Ishikawa (cell line): Measurements from ENCODE around the gene CD27.

Experiments
- CEBPB ChIP-seq: IDR thresholded peaks from 2 replicates; pipeline ENCODE4 v1.6.1; 2012
- CREB1 ChIP-seq: IDR thresholded peaks from 2 replicates; pipeline ENCODE4 v1.6.1; 2012; ENCODE audit warnings: low read depth
- EGR1 ChIP-seq: IDR thresholded peaks from 2 replicates; pipeline ENCODE4 v1.6.1; 2012
- EP300 ChIP-seq: IDR thresholded peaks from 2 replicates; pipeline ENCODE4 v1.6.1; 2012; ENCODE audit warnings: borderline replicate concordance
- FOXM1 ChIP-seq: IDR thresholded peaks from 2 replicates; pipeline ENCODE4 v1.6.1; 2012; ENCODE audit warnings: low read depth, borderline replicate concordance
- NFIC ChIP-seq: IDR thresholded peaks from 2 replicates; pipeline ENCODE4 v1.6.1; 2012
- RAD21 ChIP-seq: IDR thresholded peaks from 2 replicates; pipeline ENCODE4 v1.6.1; 2012; ENCODE audit warnings: low read depth
- TAF1 ChIP-seq: IDR thresholded peaks from 2 replicates; pipeline ENCODE4 v1.6.1; 2012; ENCODE audit warnings: low read depth, mild to moderate bottlenecking
- TCF12 ChIP-seq: IDR thresholded peaks from 2 replicates; pipeline ENCODE4 v1.6.1; 2012; ENCODE audit warnings: low read depth
- TEAD4 ChIP-seq: IDR thresholded peaks from 2 replicates; pipeline ENCODE4 v1.6.1; 2012
- YY1 ChIP-seq: IDR thresholded peaks from 2 replicates; pipeline ENCODE4 v1.6.1; 2012; ENCODE audit warnings: low read depth
- ZBTB7A ChIP-seq: IDR thresholded peaks from 2 replicates; pipeline ENCODE4 v1.6.1; 2012; ENCODE audit warnings: low read depth
- TF ChIP-seq, protein P1 (sequence below): IDR thresholded peaks from 2 replicates; pipeline ENCODE4 v1.6.1; 2012; ENCODE audit warnings: low read depth, mild to moderate bottlenecking
- TF ChIP-seq, protein P2 (sequence below): IDR thresholded peaks from 2 replicates; pipeline ENCODE4 v1.6.1; 2012
- TF ChIP-seq, protein P3 (sequence below): IDR thresholded peaks from 2 replicates; pipeline ENCODE4 v1.6.1; 2012

Gene CD27

DNA sequence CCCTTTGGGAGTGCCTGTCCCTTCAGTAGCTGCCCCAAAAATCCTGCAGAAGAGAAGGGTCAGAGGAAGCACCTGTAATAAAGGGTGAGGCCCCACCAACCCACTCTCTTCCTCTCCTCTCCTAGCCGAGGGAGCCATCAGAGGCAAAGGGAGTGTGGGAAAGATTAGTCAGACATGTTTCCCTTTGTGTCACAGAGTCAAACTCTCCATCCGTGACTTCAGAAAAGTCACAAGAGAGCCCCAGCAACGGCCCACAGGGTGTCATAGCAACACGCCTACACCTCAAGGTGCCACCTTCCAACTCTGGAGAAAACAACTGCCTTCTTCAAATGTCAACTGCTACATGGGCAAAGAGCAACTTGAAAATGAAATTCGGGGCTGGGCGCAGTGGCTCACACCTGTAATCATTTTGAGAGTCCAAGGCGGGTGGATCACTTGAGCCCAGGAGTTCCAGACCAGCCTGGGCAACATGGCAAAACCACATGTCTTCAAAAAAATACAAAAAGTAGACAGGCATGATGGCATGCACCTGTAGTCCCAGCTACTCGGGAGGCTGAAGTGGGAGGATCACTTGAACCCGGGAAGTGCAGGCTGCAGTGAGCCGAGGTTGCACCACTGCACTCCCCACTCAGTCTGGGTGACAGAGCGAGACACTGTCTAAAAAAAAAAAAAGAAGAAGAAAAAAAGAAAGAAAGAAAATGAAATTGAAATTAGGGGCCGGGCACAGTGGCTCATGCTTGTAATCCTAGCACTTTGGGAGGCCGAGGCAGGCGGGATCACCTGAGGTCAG lies 17.7 kb upstream of the CD27 start:
- TF ChIP-seq, protein P1, sequence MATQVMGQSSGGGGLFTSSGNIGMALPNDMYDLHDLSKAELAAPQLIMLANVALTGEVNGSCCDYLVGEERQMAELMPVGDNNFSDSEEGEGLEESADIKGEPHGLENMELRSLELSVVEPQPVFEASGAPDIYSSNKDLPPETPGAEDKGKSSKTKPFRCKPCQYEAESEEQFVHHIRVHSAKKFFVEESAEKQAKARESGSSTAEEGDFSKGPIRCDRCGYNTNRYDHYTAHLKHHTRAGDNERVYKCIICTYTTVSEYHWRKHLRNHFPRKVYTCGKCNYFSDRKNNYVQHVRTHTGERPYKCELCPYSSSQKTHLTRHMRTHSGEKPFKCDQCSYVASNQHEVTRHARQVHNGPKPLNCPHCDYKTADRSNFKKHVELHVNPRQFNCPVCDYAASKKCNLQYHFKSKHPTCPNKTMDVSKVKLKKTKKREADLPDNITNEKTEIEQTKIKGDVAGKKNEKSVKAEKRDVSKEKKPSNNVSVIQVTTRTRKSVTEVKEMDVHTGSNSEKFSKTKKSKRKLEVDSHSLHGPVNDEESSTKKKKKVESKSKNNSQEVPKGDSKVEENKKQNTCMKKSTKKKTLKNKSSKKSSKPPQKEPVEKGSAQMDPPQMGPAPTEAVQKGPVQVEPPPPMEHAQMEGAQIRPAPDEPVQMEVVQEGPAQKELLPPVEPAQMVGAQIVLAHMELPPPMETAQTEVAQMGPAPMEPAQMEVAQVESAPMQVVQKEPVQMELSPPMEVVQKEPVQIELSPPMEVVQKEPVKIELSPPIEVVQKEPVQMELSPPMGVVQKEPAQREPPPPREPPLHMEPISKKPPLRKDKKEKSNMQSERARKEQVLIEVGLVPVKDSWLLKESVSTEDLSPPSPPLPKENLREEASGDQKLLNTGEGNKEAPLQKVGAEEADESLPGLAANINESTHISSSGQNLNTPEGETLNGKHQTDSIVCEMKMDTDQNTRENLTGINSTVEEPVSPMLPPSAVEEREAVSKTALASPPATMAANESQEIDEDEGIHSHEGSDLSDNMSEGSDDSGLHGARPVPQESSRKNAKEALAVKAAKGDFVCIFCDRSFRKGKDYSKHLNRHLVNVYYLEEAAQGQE: no peak
- TF ChIP-seq FOXM1: no peak
- TF ChIP-seq CEBPB: no peak
- no peak for TF ChIP-seq RAD21
- no peak for TF ChIP-seq YY1
- TF ChIP-seq TCF12: 0 out of 2 replicates have a peak, but pooled peaks have one; percentile 32
- peak; percentile 94 for TF ChIP-seq EGR1

DNA sequence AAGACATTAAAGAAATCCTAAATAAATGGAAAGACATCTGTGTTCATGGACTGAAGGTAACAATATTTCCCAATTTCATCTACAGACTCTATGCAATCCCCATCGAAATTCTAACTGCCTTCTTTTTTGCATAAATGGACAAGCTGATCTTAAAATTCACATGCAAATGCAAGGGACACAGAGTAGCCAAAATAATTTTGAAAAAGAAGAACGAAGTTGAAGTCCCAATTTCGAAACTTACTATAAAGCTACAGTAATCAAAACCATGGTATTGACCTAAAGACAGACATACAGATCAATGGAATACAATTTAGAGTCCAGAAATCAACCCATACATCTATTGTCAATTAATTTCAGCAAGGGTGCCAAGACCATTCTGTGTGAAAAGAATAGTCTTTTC lies 16.4 kb upstream of the CD27 start:
- TF ChIP-seq CREB1 (no peak), CEBPB (no peak), TCF12 (no peak), TEAD4 (no peak), YY1 (no peak), RAD21 (no peak), EP300 (no peak), NFIC (no peak)
- TF ChIP-seq, protein P1: no peak
- TF ChIP-seq, protein P2, sequence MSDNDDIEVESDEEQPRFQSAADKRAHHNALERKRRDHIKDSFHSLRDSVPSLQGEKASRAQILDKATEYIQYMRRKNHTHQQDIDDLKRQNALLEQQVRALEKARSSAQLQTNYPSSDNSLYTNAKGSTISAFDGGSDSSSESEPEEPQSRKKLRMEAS: no peak
- TF ChIP-seq, protein P3, sequence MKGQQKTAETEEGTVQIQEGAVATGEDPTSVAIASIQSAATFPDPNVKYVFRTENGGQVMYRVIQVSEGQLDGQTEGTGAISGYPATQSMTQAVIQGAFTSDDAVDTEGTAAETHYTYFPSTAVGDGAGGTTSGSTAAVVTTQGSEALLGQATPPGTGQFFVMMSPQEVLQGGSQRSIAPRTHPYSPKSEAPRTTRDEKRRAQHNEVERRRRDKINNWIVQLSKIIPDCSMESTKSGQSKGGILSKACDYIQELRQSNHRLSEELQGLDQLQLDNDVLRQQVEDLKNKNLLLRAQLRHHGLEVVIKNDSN: no peak

DNA sequence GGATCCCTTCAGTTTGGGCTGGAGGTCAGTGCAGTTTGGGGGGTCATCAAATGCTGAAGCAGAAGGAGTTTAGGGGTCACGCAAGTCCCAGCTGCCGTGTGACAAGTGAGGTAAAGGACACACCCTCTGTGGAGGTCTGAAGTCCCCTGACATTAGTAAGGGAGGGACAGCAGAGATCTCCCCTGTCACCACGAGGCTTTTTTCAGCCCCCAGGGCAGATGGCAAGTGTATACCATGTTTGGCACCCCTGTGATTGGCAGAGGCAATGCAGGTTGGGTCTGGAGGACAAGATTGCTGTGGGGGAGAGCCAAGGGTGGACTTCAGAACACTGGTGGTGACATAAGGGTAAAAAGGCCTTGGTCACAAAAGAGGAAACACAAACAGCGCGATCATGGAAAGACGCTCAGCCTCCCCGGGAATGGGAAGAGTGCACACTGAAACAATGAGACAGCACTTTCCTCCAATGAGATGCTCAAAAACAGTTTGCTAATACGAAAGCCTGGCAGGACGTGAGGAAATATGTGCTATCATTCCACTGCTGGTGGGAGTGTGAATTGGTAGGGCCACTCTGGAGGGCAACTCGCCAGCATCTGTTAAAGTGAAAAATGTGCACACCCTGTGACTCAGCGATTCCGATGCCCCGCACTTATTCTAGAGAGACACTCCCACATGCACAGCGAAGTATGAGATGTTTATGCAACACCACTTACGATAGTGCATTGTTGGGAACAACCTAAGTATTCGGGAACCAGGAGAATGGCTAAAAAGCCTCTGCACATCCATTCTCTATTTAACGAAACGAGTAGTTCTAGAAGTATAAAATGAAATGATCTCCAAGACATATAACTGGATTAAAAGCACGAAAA lies 14.4 kb upstream of the CD27 start:
- TF ChIP-seq TAF1: no peak
- TF ChIP-seq, protein P2: peak; percentile 82
- TF ChIP-seq TEAD4: peak; percentile 86
- TF ChIP-seq CEBPB: peak; percentile 94
- no peak for TF ChIP-seq YY1
- TF ChIP-seq FOXM1: peak; percentile 71; the same call in 1 of the 2 replicates
- TF ChIP-seq, protein P3: peak; percentile 15; the same call in 1 of the 2 replicates
- TF ChIP-seq NFIC: peak; percentile 87
- 0 out of 2 replicates have a peak, but pooled peaks have one; percentile 58 for TF ChIP-seq EGR1
- TF ChIP-seq, protein P1: no peak
- TF ChIP-seq EP300: peak; percentile 83
- TF ChIP-seq CREB1: peak; percentile 18; the same call in 1 of the 2 replicates
- no peak for TF ChIP-seq ZBTB7A
- peak; percentile 87 for TF ChIP-seq TCF12
- TF ChIP-seq RAD21: peak; percentile 1; the same call in 1 of the 2 replicates

DNA sequence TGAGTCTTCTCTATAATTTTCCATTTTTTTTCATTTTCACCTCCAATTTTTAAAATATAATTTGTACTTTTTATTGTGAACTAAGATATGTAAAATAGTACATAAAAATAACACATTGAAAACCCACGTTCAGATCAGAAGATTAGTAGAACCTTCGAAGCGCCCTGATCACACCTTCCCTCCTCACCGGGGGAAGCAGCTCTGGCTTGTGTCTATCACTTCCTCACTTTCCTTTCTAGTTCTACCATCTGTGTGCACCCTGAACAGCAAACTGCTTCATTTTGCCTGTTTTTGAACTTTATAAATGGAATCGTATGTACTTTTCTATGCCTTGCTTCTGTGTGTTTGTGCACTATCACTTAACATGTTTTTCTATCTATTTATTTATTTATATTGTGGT lies 11.8 kb upstream of the CD27 start:
- no peak for TF ChIP-seq EP300
- no peak for TF ChIP-seq CREB1
- TF ChIP-seq TEAD4: no peak
- no peak for TF ChIP-seq CEBPB
- no peak for TF ChIP-seq NFIC
- TF ChIP-seq RAD21: no peak
- TF ChIP-seq FOXM1: no peak
- no peak for TF ChIP-seq EGR1
- no peak for TF ChIP-seq TCF12
- TF ChIP-seq, protein P3: no peak
